ENCODE results near the gene NRXN3.

NRXN3 gene

GRCh38 chr14:79568594-79568993, 1398.4 kb downstream of the NRXN3 start:
- no peak overlapping the region for H3K4me3 ChIP-seq (ENCODE audit: low read depth, low read length)
- DNase-seq (ENCODE audit: low read depth, low spot score), result no peak
- TF ChIP-seq CTCF (IDR thresholded peaks at IDR 0.05; ENCODE audit: insufficient read depth, low read length, missing control alignments), result no peak
- CTCF ChIA-PET, result no interaction called here
- POLR2A ChIA-PET, result no interaction called here

GRCh38 chr14:79569072-79569471, 1398.9 kb downstream of the NRXN3 start:
- POLR2A ChIA-PET, result no interaction called here
- no peak overlapping the region for H3K4me3 ChIP-seq (ENCODE audit: low read depth, low read length)
- CTCF ChIA-PET, result no interaction called here
- DNase-seq (ENCODE audit: low read depth, low spot score), result no peak
- TF ChIP-seq CTCF (IDR thresholded peaks at IDR 0.05; ENCODE audit: insufficient read depth, low read length, missing control alignments), result no peak

GRCh38 chr14:79570648-79571047, 1400.5 kb downstream of the NRXN3 start:
- DNase-seq (ENCODE audit: low read depth, low spot score), result no peak
- no peak for TF ChIP-seq CTCF (IDR thresholded peaks at IDR 0.05; ENCODE audit: insufficient read depth, low read length, missing control alignments)
- no peak overlapping the region for H3K4me3 ChIP-seq (ENCODE audit: low read depth, low read length)
- CTCF ChIA-PET, result no interaction called here
- POLR2A ChIA-PET, result no interaction called here

DNA sequence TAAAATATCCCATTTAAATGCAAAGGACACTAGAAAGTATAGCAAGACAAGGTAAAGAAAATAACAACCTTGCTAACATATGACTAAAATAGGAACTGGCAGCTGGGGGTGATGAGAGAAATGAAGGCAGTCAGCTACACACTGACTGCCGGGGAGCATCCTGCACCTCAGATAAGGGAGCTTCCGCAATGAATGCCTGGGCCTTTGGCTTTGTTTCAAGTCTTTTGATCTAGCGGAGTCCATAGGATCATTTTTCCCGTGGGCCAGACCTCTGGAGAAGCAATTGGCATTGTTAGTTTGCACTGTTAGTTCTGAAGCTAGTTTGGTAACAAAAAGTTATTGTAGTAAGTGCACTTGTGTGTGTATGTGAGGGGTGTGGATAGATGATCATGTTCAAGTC, 1401.2 kb downstream of the NRXN3 start:
- POLR2A ChIA-PET, result no interaction called here
- no peak overlapping the region for H3K4me3 ChIP-seq (ENCODE audit: low read depth, low read length)
- CTCF ChIA-PET, result no interaction called here
- TF ChIP-seq CTCF (IDR thresholded peaks at IDR 0.05; ENCODE audit: insufficient read depth, low read length, missing control alignments), result no peak
- DNase-seq (ENCODE audit: low read depth, low spot score), result no peak

DNA sequence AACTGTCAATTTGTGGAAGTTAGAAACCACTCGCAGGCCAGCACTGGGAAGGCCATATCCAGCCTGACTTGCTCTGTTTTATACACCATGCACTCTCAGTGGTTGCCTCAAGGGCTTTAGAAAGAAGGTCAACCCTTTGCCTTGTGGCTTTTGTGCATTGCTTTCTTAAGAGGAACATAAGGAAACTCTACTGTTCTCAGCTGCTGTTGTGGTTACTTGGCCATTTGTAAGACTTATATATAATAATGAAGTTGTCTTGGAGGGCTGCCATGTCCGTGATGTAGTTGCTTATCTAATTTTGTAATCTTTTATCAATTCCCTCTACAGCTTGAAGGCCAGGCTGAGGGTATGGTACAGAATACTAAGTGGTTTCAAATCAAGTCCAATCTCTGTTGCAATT, 1403.3 kb downstream of the NRXN3 start:
- no peak overlapping the region for H3K4me3 ChIP-seq (ENCODE audit: low read depth, low read length)
- no peak for DNase-seq (ENCODE audit: low read depth, low spot score)
- CTCF ChIA-PET, result interaction anchor here (1.1 kb wide), 1 partner anchor 11 kb away, joined by 3 read pairs; no protein-coding TSS in a partner anchor
- POLR2A ChIA-PET, result no interaction called here
- no peak for TF ChIP-seq CTCF (IDR thresholded peaks at IDR 0.05; ENCODE audit: insufficient read depth, low read length, missing control alignments)

GRCh38 chr14:79575032-79575431, 1404.9 kb downstream of the NRXN3 start:
- no peak for DNase-seq (ENCODE audit: low read depth, low spot score)
- TF ChIP-seq CTCF (IDR thresholded peaks at IDR 0.05; ENCODE audit: insufficient read depth, low read length, missing control alignments), result no peak
- CTCF ChIA-PET, result no interaction called here
- POLR2A ChIA-PET, result no interaction called here
- H3K4me3 ChIP-seq (ENCODE audit: low read depth, low read length), result no peak overlapping the region
